Activated CD4-positive, alpha-beta memory T cell treated with anti-CD3 and anti-CD28 coated beads, Interleukin-2, amount 10 ng/mL, durations not matched to agents 7 days and 5 days (primary cell): ENCODE results near the gene EIF2AK3. TPM values are rescaled to one million over a fixed set of nuclear protein-coding genes. Genes with fewer than 3 reads are reported as not detected.

ENCODE experiments used
- total RNA-seq, 2 experiments: library from RNA; stranded (reverse); gene quantifications; one replicate each; pipeline ENCODE4 v1.2.3, GENCODE V29; 2021

Gene EIF2AK3
- total RNA-seq, 2 experiments from 2014 or later = 29.2 to 31.5 TPM

Other genes starting within 250 kb of the EIF2AK3 start
- gene FOXI3, start 174.8 kb downstream of the EIF2AK3 start, total RNA-seq = not detected
- gene RPIA, start 64.2 kb upstream of the EIF2AK3 start, total RNA-seq = 10 to 100 TPM; 27.9 to 30.1 TPM